ENCODE measurements around the gene RPP25L. TPM values are rescaled to one million over a fixed set of nuclear protein-coding genes. Genes with fewer than 3 reads are reported as not detected.

The RPP25L gene
- total RNA-seq, 1 donor: 14.7 TPM

DNA sequence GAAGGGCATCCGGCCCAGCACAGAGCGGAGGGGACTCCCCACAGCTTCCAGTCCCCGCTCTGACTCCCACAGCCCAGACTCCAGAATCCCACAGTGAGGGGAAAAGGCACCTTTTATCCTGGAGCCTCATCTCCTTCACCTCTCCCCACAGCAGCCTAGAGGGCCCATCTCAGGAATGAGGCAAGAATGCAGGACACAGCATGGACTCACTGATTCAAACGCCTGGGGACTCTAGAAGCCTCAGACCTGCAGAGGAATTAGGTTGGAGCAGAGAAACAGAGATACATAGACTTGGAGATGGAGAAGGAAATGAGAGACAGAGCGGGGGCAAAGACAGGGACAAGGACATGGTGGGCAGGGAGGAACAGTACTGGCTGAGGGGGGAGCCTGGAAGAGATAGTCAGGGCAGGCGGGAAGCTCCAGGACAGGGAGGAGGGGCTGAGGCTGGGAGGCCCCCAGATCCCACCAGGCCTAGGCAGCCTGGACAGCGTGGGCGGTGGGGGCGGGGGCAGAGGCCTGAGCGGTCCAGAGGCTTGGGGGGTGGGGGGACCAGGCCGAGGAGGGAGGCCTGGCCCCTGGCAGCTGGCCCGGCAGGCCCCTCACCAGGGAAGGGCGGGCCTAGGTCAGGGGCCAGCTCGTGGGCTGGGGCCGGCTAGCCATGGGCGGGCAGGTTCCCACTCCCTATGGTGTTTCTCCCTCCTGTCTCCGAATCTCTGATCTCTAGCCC, 38.1 kb downstream of the RPP25L start:
- DNase-seq (ENCODE audit: low read depth): no peak
- H3K4me3 ChIP-seq (ENCODE audit: low read depth, low read length): no peak overlapping the region
- TF ChIP-seq, protein P1, sequence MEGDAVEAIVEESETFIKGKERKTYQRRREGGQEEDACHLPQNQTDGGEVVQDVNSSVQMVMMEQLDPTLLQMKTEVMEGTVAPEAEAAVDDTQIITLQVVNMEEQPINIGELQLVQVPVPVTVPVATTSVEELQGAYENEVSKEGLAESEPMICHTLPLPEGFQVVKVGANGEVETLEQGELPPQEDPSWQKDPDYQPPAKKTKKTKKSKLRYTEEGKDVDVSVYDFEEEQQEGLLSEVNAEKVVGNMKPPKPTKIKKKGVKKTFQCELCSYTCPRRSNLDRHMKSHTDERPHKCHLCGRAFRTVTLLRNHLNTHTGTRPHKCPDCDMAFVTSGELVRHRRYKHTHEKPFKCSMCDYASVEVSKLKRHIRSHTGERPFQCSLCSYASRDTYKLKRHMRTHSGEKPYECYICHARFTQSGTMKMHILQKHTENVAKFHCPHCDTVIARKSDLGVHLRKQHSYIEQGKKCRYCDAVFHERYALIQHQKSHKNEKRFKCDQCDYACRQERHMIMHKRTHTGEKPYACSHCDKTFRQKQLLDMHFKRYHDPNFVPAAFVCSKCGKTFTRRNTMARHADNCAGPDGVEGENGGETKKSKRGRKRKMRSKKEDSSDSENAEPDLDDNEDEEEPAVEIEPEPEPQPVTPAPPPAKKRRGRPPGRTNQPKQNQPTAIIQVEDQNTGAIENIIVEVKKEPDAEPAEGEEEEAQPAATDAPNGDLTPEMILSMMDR (IDR thresholded peaks at IDR 0.05; ENCODE audit: insufficient read depth, low read depth, low read length): no peak

- H3K4me3 ChIP-seq (ENCODE audit: low read depth, low read length): no peak overlapping the region
- no peak for DNase-seq (ENCODE audit: low read depth)
- TF ChIP-seq, protein P1 (IDR thresholded peaks at IDR 0.05; ENCODE audit: insufficient read depth, low read depth, low read length): no peak
Measured at GRCh38 chr9:34572628-34573027, 39.3 kb downstream of the RPP25L start.

DNA sequence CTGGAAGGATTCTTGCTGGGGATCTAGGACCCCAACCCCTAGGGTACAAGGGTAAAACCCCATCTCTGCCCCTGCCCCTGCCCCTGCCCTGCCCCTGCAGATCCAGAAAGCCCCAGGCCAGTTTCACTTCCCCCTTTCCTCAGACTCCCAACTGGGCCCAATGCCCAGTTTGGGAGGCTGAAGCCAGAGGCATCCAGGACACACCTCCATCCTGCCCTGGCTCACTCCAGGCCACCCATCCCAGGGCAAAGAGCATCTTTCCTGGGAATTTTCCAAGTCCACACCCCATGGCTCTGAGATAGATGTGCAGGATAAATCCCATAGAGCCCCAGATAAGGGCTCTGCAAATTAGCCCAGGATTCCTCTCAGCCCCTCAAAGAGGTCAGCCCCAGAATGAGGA, 39.8 kb downstream of the RPP25L start:
- DNase-seq (ENCODE audit: low read depth): no peak
- no peak overlapping the region for H3K4me3 ChIP-seq (ENCODE audit: low read depth, low read length)
- TF ChIP-seq, protein P1 (IDR thresholded peaks at IDR 0.05; ENCODE audit: insufficient read depth, low read depth, low read length): no peak

DNA sequence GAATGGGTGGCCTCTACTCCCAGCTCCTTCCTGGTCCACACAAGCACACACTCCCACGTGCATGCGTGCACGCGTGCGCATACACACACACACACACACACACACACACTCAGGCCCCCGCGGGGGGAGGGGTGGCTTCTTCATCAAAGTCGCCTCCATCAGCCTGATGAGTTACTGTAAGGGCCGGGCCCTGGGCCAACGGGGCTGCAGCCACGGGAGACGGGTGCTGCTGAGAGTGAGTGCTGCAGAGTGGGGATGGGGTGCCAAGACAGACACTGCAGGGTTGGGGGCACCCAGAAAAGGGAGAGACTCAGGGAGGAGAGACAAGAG, 40.5 kb downstream of the RPP25L start:
- TF ChIP-seq, protein P1 (IDR thresholded peaks at IDR 0.05; ENCODE audit: insufficient read depth, low read depth, low read length): no peak
- no peak for DNase-seq (ENCODE audit: low read depth)
- no peak overlapping the region for H3K4me3 ChIP-seq (ENCODE audit: low read depth, low read length)

DNA sequence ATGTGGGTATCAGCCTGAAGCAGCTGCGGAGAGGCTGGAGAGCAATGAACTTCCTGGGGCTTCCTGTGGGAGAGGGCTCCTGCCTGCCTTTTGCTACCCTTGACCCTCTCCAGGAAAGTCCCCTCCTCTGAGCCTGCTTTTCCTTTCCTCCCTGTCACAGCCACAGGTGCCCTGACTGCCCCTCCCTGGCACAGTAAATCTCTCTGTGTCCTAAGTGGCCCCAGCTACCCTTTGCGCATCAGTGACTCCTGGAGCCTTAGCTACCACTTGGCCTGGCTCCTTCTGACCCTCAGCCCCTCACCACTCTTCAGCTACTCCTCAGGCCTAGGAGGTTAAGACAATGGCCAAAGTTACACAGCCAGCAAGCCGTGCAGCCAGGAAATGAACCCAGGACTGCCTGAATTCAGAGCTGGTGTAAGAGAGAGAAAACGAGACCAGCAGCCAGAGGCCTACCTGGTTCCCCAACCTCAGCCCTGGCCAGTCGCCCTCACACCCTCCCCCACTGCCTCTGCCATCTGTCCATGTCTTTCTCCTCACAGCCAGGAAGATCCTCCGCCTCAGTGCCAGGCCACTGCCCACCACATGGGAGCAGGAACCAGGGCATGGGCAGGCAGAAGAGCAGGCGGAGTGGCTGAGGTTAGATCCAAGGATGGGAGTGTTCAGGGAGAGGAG, 41.0 kb downstream of the RPP25L start:
- TF ChIP-seq, protein P1 (IDR thresholded peaks at IDR 0.05; ENCODE audit: insufficient read depth, low read depth, low read length): no peak
- no peak overlapping the region for H3K4me3 ChIP-seq (ENCODE audit: low read depth, low read length)
- DNase-seq (ENCODE audit: low read depth): no peak

GRCh38 chr9:34570376-34570775, 41.5 kb downstream of the RPP25L start:
- no peak for DNase-seq (ENCODE audit: low read depth)
- H3K4me3 ChIP-seq (ENCODE audit: low read depth, low read length): no peak overlapping the region
- TF ChIP-seq, protein P1 (IDR thresholded peaks at IDR 0.05; ENCODE audit: insufficient read depth, low read depth, low read length): no peak

All from fibroblast of villous mesenchyme (primary cell).